Brain microvascular endothelial cell (primary cell): ENCODE data around the gene ASCC2.

Source experiments
- DNase-seq: peaks from one replicate; pipeline ENCODE4 v3.0.0-alpha.2; 2020
- H3K27ac ChIP-seq: fragments of 250-450 bp; sonication (Bioruptor Pico); 2 replicates; pipeline ENCODE4 v1.5.1; 2020; ENCODE audit warnings: mild to moderate bottlenecking, moderate library complexity
- H3K27me3 ChIP-seq: fragments of 250-450 bp; sonication (Bioruptor Pico); replicated peaks from 2 replicates; pipeline ENCODE4 v1.5.1; 2020; ENCODE audit warnings: mild to moderate bottlenecking
- H3K36me3 ChIP-seq: fragments of 250-450 bp; sonication (Bioruptor Pico); replicated peaks from 2 replicates; pipeline ENCODE4 v1.5.1; 2020; ENCODE audit warnings: mild to moderate bottlenecking
- H3K4me3 ChIP-seq: 2 replicates; pipeline ENCODE4 v1.5.1; 2011; ENCODE audit warnings: low read depth, mild to moderate bottlenecking, control low read depth, low read length, moderate library complexity
- CTCF ChIP-seq: IDR thresholded peaks from 2 replicates; pipeline ENCODE4 v1.5.1; 2011; ENCODE audit warnings: low read depth, mild to moderate bottlenecking, moderate library complexity, low read length, control low read depth, inconsistent platforms; ENCODE audit errors: missing control alignments
- in situ Hi-C: cut with HindIII; loops from 2 replicates; pipeline ENCODE4 v1.10.0; 2017; ENCODE audit warnings: low sequenced_read_pairs, low pct_ligation_motif_present

ASCC2 gene

GRCh38 chr22:29747832-29748231, 90.2 kb downstream of the ASCC2 start:
- H3K27ac ChIP-seq: no peak overlapping the region
- H3K36me3 ChIP-seq: no peaks in the 10 kb centered on the region
- no peaks in the 10 kb centered on the region for H3K27me3 ChIP-seq
- H3K4me3 ChIP-seq: no peak overlapping the region
- no peak for TF ChIP-seq CTCF
- DNase-seq: no peak
- in situ Hi-C loops: no loop called here

GRCh38 chr22:29744902-29745301, 93.2 kb downstream of the ASCC2 start:
- Histone ChIP-seq H3K27me3 (no peaks in the 10 kb centered on the region), H3K36me3 (peaks cover 3% of the 10 kb centered on the region), H3K4me3 (no peak overlapping the region), H3K27ac (no peak overlapping the region)
- peak; percentile 15 for DNase-seq
- in situ Hi-C loops: no loop called here
- TF ChIP-seq CTCF: no peak

GRCh38 chr22:29742326-29742725, 95.7 kb downstream of the ASCC2 start:
- H3K27ac ChIP-seq: no peak overlapping the region
- no peak for TF ChIP-seq CTCF
- no peak overlapping the region for H3K4me3 ChIP-seq
- in situ Hi-C loops: no loop called here
- no peaks in the 10 kb centered on the region for H3K27me3 ChIP-seq
- peaks cover 3% of the 10 kb centered on the region for H3K36me3 ChIP-seq
- no peak for DNase-seq

GRCh38 chr22:29741926-29742325, 96.1 kb downstream of the ASCC2 start:
- no peaks in the 10 kb centered on the region for H3K27me3 ChIP-seq
- no peak overlapping the region for H3K4me3 ChIP-seq
- no peak overlapping the region for H3K27ac ChIP-seq
- no peak for DNase-seq
- H3K36me3 ChIP-seq: peaks cover 3% of the 10 kb centered on the region
- in situ Hi-C loops: no loop called here
- TF ChIP-seq CTCF: no peak

GRCh38 chr22:29740216-29740615, 97.9 kb downstream of the ASCC2 start:
- Histone ChIP-seq H3K4me3 (no peak overlapping the region), H3K27ac (no peak overlapping the region), H3K27me3 (no peaks in the 10 kb centered on the region), H3K36me3 (peaks cover 3% of the 10 kb centered on the region)
- in situ Hi-C loops: no loop called here
- DNase-seq: no peak
- no peak for TF ChIP-seq CTCF

- Histone ChIP-seq H3K27me3 (no peaks in the 10 kb centered on the region), H3K4me3 (no peak overlapping the region), H3K36me3 (peaks cover 3% of the 10 kb centered on the region), H3K27ac (no peak overlapping the region)
- DNase-seq: no peak
- TF ChIP-seq CTCF: no peak
- in situ Hi-C loops: no loop called here
Measured at GRCh38 chr22:29739346-29739875, 98.7 kb downstream of the ASCC2 start.
